Measurements from ENCODE around the gene PITX3.
"Not testable (repeated sequence)": the region's sequence is repeated elsewhere in the genome, so short reads cannot be mapped to it uniquely, and the experiment has no call there.

The PITX3 gene

DNA sequence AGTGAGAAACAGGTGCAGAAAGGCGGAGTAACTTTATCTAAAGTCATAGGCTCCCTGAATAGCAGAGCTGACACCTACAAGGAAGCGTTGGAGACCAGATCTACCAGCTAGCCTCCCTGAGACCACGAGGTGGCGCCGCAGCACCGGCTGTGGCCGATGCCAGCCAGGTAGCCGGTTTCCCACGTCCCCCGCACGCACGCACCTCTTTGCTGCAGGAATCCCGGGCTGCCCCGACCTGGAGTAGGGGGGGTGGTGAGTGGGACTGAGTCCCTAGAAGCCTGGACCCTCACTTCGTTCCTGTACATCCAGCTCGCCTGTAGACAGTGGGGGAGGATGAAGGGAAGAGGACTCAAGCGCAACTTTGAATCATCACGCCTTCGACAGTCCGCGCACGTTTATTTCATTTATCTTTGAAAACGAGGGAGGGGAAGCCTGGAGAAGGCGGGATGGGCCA is 11.5 kb downstream of the PITX3 start:
- DNase-seq (ENCODE audit: low read depth in 1 of 2, low spot score in 1 of 2): peak; percentile 80

- no peak for DNase-seq (ENCODE audit: low read depth in 1 of 2, low spot score in 1 of 2)
These were observed 14.3 kb downstream of the PITX3 start for GRCh38 chr10:102227050-102227449.

DNA sequence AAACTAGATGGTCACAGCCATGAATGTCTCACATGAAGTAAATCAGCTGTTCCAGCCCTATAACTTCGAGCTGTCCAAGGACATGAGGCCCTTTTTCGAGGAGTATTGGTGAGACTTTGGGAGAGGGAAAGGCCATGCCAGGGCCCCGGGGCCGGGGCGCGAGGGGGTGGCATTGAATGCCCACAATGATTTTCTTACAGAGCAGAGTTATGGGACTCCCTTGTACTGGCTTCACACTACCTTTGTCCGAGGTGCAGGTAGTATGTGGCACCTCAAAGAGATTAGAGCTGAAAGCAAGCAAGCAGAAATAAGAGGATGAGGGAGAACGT is 14.8 kb downstream of the PITX3 start:
- DNase-seq (ENCODE audit: low read depth in 1 of 2, low spot score in 1 of 2): no peak

- DNase-seq (ENCODE audit: low read depth in 1 of 2, low spot score in 1 of 2): peak; percentile 54 to 78
These were observed 15.4 kb downstream of the PITX3 start, which contains the start of gene ELOVL3 for GRCh38 chr10:102225646-102226541. ELOVL3 (plus strand) TSS chr10:102226299; CDS start chr10:102226549, 250 bp downstream.

DNA sequence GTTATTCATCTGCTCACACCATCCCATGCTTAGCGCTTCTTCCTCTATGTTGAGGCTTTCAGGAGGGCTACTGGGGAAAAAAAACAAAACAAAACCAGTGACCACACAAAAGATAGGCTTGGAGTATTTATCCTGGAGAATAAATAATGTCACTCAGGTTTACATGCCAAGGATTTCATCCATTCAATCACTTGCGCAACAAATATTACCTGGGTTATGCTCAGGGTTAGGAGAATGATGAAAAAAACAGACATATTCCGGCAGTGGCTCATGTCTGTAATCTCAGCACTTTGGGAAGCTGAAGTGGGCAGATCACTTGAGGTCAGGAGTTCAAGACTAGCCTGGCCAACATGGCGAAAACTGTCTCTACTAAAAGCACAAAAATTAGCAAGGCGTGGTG is 18.5 kb downstream of the PITX3 start:
- no peak for DNase-seq (ENCODE audit: low read depth in 1 of 2, low spot score in 1 of 2)

- no peak for DNase-seq (ENCODE audit: low read depth in 1 of 2, low spot score in 1 of 2)
These were observed 20.7 kb downstream of the PITX3 start for GRCh38 chr10:102220612-102221011.

- no peak for DNase-seq (ENCODE audit: low read depth in 1 of 2, low spot score in 1 of 2)
These were observed 21.9 kb downstream of the PITX3 start for GRCh38 chr10:102219370-102219769.

- DNase-seq (ENCODE audit: low read depth in 1 of 2, low spot score in 1 of 2): not testable (repeated sequence)
These were observed 27.7 kb downstream of the PITX3 start for GRCh38 chr10:102213599-102213998.

- DNase-seq (ENCODE audit: low read depth in 1 of 2, low spot score in 1 of 2): no peak
These were observed 29.6 kb downstream of the PITX3 start for GRCh38 chr10:102211615-102212299.

DNA sequence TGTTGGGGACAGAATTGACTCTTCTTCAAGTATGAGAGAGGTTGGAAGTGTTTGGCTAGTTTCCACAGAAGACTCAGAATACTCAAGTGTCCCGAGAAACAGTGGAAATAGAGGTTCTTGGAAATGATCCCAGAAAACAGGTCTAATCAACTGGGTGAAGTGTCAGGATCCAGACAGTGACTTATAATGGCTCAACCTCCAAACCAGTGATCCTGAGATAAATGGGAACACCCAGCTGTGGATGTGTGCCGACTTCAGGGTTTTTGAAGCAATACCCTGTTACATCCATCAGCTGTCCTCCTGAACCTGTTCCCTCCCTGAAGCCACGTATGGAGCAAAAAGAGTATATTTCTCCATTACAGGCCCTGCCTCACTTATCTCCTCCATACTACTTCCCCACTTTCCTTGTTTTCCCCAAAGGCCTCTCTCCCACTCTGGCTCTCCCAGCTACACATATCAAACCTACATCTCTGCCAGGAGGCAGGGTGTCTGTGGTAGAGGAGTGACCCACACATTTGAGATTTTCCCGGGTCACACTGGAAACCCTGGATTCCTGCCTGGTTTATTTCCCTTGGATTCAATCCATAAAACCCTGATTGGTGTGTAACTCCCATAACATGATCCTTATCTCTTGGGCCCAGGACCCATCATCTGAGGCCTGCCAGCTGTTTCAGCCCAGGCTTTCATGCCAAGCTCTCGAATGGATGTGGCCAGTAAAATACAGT is 32.8 kb downstream of the PITX3 start:
- DNase-seq (ENCODE audit: low read depth in 1 of 2, low spot score in 1 of 2): no peak

DNA sequence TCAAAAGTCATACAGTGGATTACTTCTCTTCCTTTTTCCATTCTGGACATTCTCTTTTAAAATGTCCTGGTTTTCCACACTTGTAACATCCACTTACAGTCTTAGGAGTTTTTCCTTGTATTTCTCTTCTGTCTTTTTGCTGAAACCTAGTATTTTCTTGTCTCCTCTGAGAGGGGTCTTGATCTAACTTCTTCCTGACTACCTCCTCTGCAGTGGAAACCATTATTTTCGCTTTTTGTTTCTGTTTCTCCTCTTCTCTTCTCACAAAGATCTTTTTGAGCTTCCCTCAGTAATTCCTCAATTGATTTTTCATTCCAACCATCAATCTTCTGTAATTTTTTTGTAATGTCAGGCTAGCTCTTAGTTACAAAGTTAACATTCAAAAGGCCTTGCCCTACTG is 38.9 kb downstream of the PITX3 start:
- DNase-seq (ENCODE audit: low read depth in 1 of 2, low spot score in 1 of 2): no peak

- DNase-seq (ENCODE audit: low read depth in 1 of 2, low spot score in 1 of 2): no peak
These were observed 40.3 kb downstream of the PITX3 start for GRCh38 chr10:102200751-102201640.

GRCh38 chr10:102198027-102198426 is 43.3 kb downstream of the PITX3 start:
- DNase-seq (ENCODE audit: low read depth in 1 of 2, low spot score in 1 of 2): no peak

DNA sequence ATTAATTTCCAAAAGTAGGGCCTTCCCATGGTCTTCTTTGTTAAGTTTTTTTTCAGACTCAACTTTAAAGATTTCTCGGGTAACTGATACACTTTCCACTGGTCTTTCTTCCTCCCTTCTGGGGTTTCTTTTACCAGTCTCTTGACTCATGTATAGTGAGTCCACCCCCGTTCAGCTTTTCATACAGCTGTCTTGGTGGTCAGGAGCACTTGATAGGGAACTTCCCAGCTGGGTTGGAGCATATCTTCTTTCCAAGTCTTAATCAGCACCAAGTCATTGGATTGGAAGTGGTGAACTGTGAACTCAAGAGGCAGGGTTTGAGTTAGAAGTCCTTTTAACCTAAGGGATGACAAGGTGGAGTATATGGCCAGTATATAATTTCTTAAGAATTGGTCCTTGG is 44.4 kb downstream of the PITX3 start:
- DNase-seq (ENCODE audit: low read depth in 1 of 2, low spot score in 1 of 2): no peak

GRCh38 chr10:102195296-102195870 is 45.9 kb downstream of the PITX3 start:
- DNase-seq (ENCODE audit: low read depth in 1 of 2, low spot score in 1 of 2): no peak

DNA sequence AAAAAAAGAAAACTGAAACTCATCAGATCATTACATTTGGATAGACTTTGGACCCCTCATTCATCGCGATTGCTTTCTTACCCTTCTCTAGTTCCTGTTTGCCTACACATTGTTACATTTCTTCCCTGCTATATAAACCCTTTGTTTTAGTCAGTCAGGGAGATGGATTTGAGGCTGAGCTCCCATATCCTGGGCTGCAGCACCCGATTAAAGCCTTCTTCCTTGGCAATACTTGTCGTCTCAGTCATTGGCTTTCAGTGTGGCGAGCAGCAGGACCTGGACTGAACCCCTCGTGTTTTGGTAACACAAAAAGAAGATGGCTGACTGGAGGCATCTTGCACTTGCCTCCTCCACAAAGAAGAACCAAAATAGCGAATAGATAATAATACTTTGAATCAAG is 49.4 kb downstream of the PITX3 start:
- no peak for DNase-seq (ENCODE audit: low read depth in 1 of 2, low spot score in 1 of 2)

DNA sequence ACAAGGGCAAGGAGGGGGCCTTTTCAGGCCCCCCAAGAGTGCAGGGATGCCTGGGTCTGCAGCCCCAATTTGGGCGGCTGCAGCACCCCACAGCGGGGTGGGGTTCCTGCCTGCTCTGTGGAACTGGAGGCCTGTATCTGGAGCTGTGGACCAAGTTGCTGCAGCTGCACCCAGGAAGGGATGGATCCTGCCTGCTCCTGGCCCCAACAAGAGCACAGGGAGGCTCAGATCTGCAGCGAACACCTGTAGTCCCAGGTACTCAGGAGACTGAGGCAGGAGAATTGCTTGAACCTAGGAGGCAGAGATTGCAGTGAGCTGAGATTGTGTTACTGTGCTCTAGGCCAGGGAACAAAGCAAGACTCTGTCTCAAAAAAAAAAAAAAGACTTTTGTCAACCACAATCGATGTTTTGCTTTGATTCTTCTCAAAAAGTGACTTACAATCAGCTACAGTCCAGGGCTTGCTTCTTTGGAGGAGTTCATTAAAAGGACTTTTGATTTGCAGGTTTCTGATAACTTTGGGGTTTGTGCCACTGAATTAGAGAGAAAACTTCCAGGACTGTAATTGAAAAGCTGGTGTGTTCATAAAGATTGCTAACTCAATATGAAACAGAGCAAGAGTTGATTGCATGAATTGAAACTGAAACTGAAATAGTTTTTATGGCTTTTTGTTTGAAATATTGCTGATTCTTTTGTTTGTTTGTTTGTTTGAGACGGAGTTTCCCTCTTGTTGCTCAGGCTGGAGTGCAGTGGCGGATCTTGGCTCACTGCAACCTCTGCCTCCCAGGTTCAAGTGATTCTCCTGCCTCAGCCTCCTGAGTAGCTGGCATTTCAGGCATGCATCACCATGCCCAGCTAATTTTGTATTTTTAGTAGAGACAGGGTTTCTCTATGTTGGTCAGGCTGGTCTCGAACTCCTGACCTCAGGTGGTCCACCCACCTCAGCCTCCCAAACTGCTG is 52.1 kb downstream of the PITX3 start:
- DNase-seq (ENCODE audit: low read depth in 1 of 2, low spot score in 1 of 2): not testable (repeated sequence)

DNA sequence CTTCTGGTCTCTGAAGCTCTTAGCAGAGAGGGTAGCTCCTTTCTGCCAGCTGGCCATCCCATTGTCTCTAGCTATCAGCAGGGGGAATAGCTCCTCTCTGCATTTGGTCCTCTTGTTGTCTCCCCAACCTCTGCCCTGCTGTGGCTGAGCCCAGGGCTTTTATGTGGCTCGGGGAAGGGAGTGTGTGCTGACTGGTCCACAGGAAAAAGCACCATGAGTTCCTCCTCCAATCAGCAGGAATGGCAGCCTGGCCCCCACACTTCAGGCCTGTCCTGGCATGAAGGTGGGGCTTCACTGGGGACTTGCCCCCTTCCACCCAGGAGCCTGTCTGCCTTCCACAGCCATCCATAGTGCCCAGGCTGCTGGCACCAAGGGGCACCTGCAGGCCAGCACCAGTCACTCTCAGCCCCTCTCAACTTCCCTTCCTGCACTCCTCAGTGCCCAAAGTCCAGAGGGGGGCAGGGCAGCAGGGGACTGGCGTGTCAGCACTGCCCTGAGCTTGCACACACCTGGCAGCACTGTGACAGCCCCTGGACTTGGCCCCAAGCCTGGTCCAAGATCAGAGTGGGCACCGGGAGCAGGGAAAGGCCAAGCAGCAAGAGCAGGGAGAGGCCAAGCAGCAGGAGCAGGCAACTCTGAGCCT is 52.9 kb downstream of the PITX3 start:
- DNase-seq (ENCODE audit: low read depth in 1 of 2, low spot score in 1 of 2): no peak

Data from activated CD4-positive, alpha-beta T cell treated with anti-CD3 and anti-CD28 coated beads, Interleukin-2, amount 50 U/mL, for 24 hours (primary cell).